Mesenchymal stem cell (in vitro differentiated cells and primary cell): Measurements from ENCODE around the gene SMAD1.
"Not testable (repeated sequence)": the region's sequence is repeated elsewhere in the genome, so short reads cannot be mapped to it uniquely, and the experiment has no call there.

Experiments used
- DNase-seq: peaks from one replicate; pipeline ENCODE4 v3.0.0-alpha.2; 2013
- H2AFZ ChIP-seq: one replicate; pipeline ENCODE4 v1.6.1; 2013; ENCODE audit warnings: low read depth, mild to moderate bottlenecking, control low read depth, inconsistent platforms, low read length, moderate library complexity
- H2AK5ac ChIP-seq: 2 replicates; pipeline ENCODE4 v1.6.1; 2013; ENCODE audit warnings: low read length, moderate library complexity, mild to moderate bottlenecking, inconsistent platforms; ENCODE audit not compliant: severe bottlenecking
- H2BK120ac ChIP-seq: one replicate; pipeline ENCODE4 v1.6.1; 2013; ENCODE audit warnings: low read depth, mild to moderate bottlenecking, inconsistent platforms, low read length, moderate library complexity
- H2BK12ac ChIP-seq, 2 experiments: one replicate each; pipeline ENCODE4 v1.6.1; 2013; ENCODE audit warnings: inconsistent platforms in 2 of 2, low read length in 2 of 2, mild to moderate bottlenecking in 2 of 2, moderate library complexity in 2 of 2, control low read depth in 1 of 2
- H2BK15ac ChIP-seq: one replicate; pipeline ENCODE4 v1.6.1; 2013; ENCODE audit warnings: mild to moderate bottlenecking, low read depth, inconsistent platforms; ENCODE audit not compliant: poor library complexity, severe bottlenecking
- H2BK5ac ChIP-seq: 2 replicates; pipeline ENCODE4 v1.6.1; 2013; ENCODE audit warnings: low read depth, mild to moderate bottlenecking, low read length, control low read depth, inconsistent platforms; ENCODE audit not compliant: poor library complexity, severe bottlenecking
- H3K14ac ChIP-seq, 2 experiments: one replicate each; pipeline ENCODE4 v1.6.1; 2013; ENCODE audit warnings: inconsistent platforms in 2 of 2, low read length in 2 of 2, control low read depth in 1 of 2, mild to moderate bottlenecking in 1 of 2, moderate library complexity in 1 of 2
- H3K18ac ChIP-seq, 2 experiments: one replicate each; pipeline ENCODE4 v1.6.1; 2013; ENCODE audit warnings: inconsistent platforms in 2 of 2, low read length in 2 of 2, control low read depth in 1 of 2, low read depth in 1 of 2, mild to moderate bottlenecking in 1 of 2
- H3K23ac ChIP-seq, 2 experiments: one replicate each; pipeline ENCODE4 v1.6.1; 2013; ENCODE audit warnings: inconsistent platforms in 2 of 2, low read length in 2 of 2, mild to moderate bottlenecking in 2 of 2, moderate library complexity in 2 of 2, control low read depth in 1 of 2
- H3K27ac ChIP-seq: 2 replicates; pipeline ENCODE4 v1.5.1; 2013; ENCODE audit warnings: mild to moderate bottlenecking, moderate library complexity, low read length, control low read depth, inconsistent platforms; ENCODE audit not compliant: poor library complexity, severe bottlenecking
- H3K27me3 ChIP-seq, 2 experiments: 2 replicates each; pipeline versions ENCODE4 v1.6.1 to v1.7.0; 2013; ENCODE audit warnings: low read length in 2 of 2, mild to moderate bottlenecking in 2 of 2, moderate library complexity in 2 of 2, control low read depth in 1 of 2, inconsistent platforms in 1 of 2; ENCODE audit not compliant: control insufficient read depth in 1 of 2, insufficient read depth in 1 of 2
- H3K36me3 ChIP-seq, 2 experiments: 2 replicates each; pipeline versions ENCODE4 v1.6.1 to v1.7.0; 2013; ENCODE audit warnings: low read length in 2 of 2, control low read depth in 1 of 2, inconsistent platforms in 1 of 2, low read depth in 1 of 2, mild to moderate bottlenecking in 1 of 2; ENCODE audit not compliant: insufficient read depth in 2 of 2, control insufficient read depth in 1 of 2
- H3K4ac ChIP-seq, 2 experiments: one replicate each; pipeline ENCODE4 v1.6.1; 2013; ENCODE audit warnings: inconsistent platforms in 2 of 2, low read length in 2 of 2, mild to moderate bottlenecking in 2 of 2, moderate library complexity in 2 of 2, control low read depth in 1 of 2, low read depth in 1 of 2
- H3K4me1 ChIP-seq: 2 replicates; pipeline ENCODE4 v1.6.1; 2013; ENCODE audit warnings: low read depth, low read length, control low read depth; ENCODE audit not compliant: control insufficient read depth, insufficient read depth
- H3K4me2 ChIP-seq: 2 replicates; pipeline ENCODE4 v1.6.1; 2013; ENCODE audit warnings: low read length, mild to moderate bottlenecking, inconsistent platforms; ENCODE audit not compliant: poor library complexity, severe bottlenecking
- H3K4me3 ChIP-seq, 2 experiments: 2 replicates each; pipeline versions ENCODE4 v1.5.1 to v1.7.0; 2013; ENCODE audit warnings: low read length in 2 of 2, mild to moderate bottlenecking in 2 of 2, control low read depth in 1 of 2, low read depth in 1 of 2; ENCODE audit not compliant: insufficient read depth in 1 of 2
- H3K79me1 ChIP-seq: replicated peaks from 2 replicates; pipeline ENCODE4 v1.6.1; 2013; ENCODE audit warnings: mild to moderate bottlenecking, control low read depth, low read length, inconsistent platforms; ENCODE audit not compliant: poor library complexity, severe bottlenecking
- H3K9ac ChIP-seq: 2 replicates; pipeline ENCODE4 v1.7.0; 2013; ENCODE audit warnings: mild to moderate bottlenecking, low read length, moderate library complexity
- H3K9me3 ChIP-seq: 2 replicates; pipeline ENCODE4 v1.7.0; 2013; ENCODE audit warnings: mild to moderate bottlenecking, low read length; ENCODE audit not compliant: control insufficient read depth
- H4K8ac ChIP-seq: one replicate; pipeline ENCODE4 v1.6.1; 2013; ENCODE audit warnings: inconsistent platforms, mild to moderate bottlenecking, low read length, moderate library complexity
- H4K91ac ChIP-seq: one replicate; pipeline ENCODE4 v1.6.1; 2013; ENCODE audit warnings: mild to moderate bottlenecking, low read length, inconsistent platforms
- WGBS: methylation state at CpG from one replicate; pipeline ENCODE4 v1.1.7; 2013; ENCODE audit warnings: mixed read lengths; 5-methylcytosine and 5-hydroxymethylcytosine counted together

SMAD1 gene

DNA sequence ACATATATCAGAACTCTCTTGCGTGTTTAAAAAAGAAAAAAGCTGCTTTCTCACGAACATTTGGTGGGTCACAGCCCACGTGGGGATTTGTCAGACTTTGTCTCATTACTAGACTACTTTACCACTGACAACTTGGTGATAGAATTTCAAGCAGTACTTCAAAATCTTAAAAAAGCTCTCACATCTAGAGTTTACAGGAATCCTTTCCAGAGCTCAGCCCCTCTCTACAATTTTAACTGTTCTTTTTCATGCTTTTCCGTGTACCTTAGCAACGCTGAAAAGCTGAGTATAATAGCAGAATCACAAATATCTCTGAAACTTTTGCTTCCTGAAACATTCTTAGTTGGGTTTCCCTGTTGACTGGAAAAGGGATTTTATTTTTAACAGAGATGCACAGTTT is 50.2 kb downstream of the SMAD1 start:
- Histone ChIP-seq H3K36me3 (peaks cover 0 to 5% of the 10 kb centered on the region in 2 experiments), H3K4me3 (no peak overlapping the region), H2BK12ac (no peak overlapping the region), H3K9me3 (no peaks in the 10 kb centered on the region), H2BK15ac (no peak overlapping the region), H4K8ac (no peak overlapping the region), H2BK5ac (no peak overlapping the region), H3K14ac (no peak overlapping the region), H3K23ac (no peak overlapping the region), H3K4me2 (no peak overlapping the region), H3K4me1 (peaks cover 7% of the 10 kb centered on the region), H3K79me1 (peaks cover 36% of the 10 kb centered on the region), H4K91ac (no peak overlapping the region), H3K27ac (no peak overlapping the region), H3K18ac (no peak overlapping the region), H3K4ac (no peak overlapping the region), H2AFZ (no peak overlapping the region), H2BK120ac (no peak overlapping the region), H2AK5ac (no peak overlapping the region), H3K9ac (no peak overlapping the region), H3K27me3 (no peaks in the 10 kb centered on the region)
- WGBS = 91% methylated on average over 5 of the region's 5 CpGs
- DNase-seq = no peak

DNA sequence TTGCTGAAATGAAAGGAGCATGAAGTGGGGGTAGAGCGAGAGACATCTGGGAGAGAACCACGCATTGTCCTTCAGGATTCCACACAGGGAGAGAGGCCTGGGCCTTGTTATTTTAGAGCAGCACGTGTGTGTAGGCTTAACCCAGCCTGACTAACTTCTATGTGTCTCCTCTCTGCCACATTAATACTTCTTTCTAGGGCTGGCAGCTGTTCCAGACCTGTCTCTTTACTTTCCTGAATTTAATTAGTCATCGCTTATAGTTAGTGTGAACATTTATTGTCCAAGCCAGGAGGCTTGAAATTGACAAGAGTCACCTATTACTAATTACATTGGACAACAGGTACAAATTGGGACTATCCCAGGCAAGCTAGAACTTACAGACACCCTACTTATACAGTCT is 51.3 kb downstream of the SMAD1 start:
- no peak overlapping the region for H2BK5ac ChIP-seq
- no peak overlapping the region for H3K4me3 ChIP-seq
- no peak overlapping the region for H2AFZ ChIP-seq
- no peak overlapping the region for H3K23ac ChIP-seq
- H3K18ac ChIP-seq = no peak overlapping the region
- peaks cover 0 to 2% of the 10 kb centered on the region in 2 experiments for H3K36me3 ChIP-seq
- no peak overlapping the region for H3K27ac ChIP-seq
- WGBS = 71% methylated on average over 3 of the region's 4 CpGs
- H3K14ac ChIP-seq = no peak overlapping the region
- H3K4ac ChIP-seq = no peak overlapping the region
- peaks cover 7% of the 10 kb centered on the region for H3K4me1 ChIP-seq
- H3K9ac ChIP-seq = no peak overlapping the region
- no peak overlapping the region for H2BK12ac ChIP-seq
- no peak overlapping the region for H3K4me2 ChIP-seq
- no peak overlapping the region for H4K8ac ChIP-seq
- no peaks in the 10 kb centered on the region for H3K9me3 ChIP-seq
- H2BK15ac ChIP-seq = no peak overlapping the region
- no peak overlapping the region for H4K91ac ChIP-seq
- no peaks in the 10 kb centered on the region for H3K27me3 ChIP-seq
- peaks cover 36% of the 10 kb centered on the region for H3K79me1 ChIP-seq
- no peak overlapping the region for H2AK5ac ChIP-seq
- no peak overlapping the region for H2BK120ac ChIP-seq
- DNase-seq = no peak

DNA sequence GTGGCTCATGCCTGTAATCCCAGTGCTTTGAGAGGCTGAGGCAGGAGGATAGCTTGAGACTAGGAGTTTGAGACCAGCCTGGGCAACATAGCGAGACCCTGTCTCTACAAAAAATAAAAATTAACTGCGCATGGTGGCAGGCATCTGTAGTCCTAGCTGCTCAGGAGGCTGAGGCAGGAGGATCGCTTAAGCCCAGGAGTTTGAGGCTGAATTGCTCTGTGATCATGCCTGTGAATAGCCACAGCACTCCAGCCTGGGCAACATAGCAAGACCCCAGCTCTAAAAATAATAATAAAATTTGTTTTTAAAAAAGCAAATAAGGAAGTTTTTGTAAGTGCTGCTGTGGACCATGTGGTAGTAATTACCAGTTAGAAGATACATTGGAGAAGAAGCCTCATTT is 51.8 kb downstream of the SMAD1 start:
- H3K4me1 ChIP-seq, H2AK5ac ChIP-seq, H2BK120ac ChIP-seq, DNase-seq, H2BK15ac ChIP-seq, H3K4ac ChIP-seq, H4K8ac ChIP-seq, H4K91ac ChIP-seq, H3K23ac ChIP-seq, H3K18ac ChIP-seq, H3K4me2 ChIP-seq, H2AFZ ChIP-seq, H3K27ac ChIP-seq, H2BK12ac ChIP-seq, H3K27me3 ChIP-seq, H3K9me3 ChIP-seq, H3K36me3 ChIP-seq, H3K14ac ChIP-seq, H2BK5ac ChIP-seq, H3K4me3 ChIP-seq, H3K9ac ChIP-seq: not testable (repeated sequence)
- WGBS = 100% methylated on average over 3 of the region's 3 CpGs
- H3K79me1 ChIP-seq = peaks cover 34% of the 10 kb centered on the region

DNA sequence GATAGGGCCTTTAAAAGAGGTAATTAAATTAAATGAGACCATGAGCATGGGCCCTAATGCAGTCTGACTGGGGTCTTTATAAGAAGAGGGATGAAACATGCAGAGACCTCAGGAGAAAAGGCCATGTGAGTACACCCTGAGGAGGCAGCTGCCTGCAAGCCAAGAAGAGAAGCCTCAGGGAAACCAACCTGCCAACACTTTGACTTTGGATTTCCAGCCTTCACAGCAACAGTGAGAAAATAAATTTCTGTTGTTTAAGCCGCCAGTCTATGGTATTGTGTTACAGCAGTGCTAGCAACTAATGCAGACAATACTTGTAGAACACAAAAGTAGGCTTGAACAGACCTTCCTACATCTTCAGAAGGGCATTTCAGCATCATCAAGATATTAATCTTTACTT is 52.3 kb downstream of the SMAD1 start:
- no peak overlapping the region for H2AK5ac ChIP-seq
- peaks cover 0 to 2% of the 10 kb centered on the region in 2 experiments for H3K36me3 ChIP-seq
- peaks cover 4% of the 10 kb centered on the region for H3K4me1 ChIP-seq
- H2BK12ac ChIP-seq = no peak overlapping the region
- H3K27ac ChIP-seq = no peak overlapping the region
- no peak overlapping the region for H3K23ac ChIP-seq
- no peak overlapping the region for H4K91ac ChIP-seq
- no peak overlapping the region for H2BK120ac ChIP-seq
- no peaks in the 10 kb centered on the region for H3K27me3 ChIP-seq
- H3K4me2 ChIP-seq = no peak overlapping the region
- no peak overlapping the region for H3K9ac ChIP-seq
- DNase-seq = no peak
- H3K9me3 ChIP-seq = no peaks in the 10 kb centered on the region
- H3K14ac ChIP-seq = no peak overlapping the region
- H3K4me3 ChIP-seq = no peak overlapping the region
- no peak overlapping the region for H4K8ac ChIP-seq
- no peak overlapping the region for H3K18ac ChIP-seq
- H2BK5ac ChIP-seq = no peak overlapping the region
- no peak overlapping the region for H3K4ac ChIP-seq
- peaks cover 31% of the 10 kb centered on the region for H3K79me1 ChIP-seq
- H2AFZ ChIP-seq = no peak overlapping the region
- H2BK15ac ChIP-seq = no peak overlapping the region
- WGBS = 100% methylated on average over 1 of the region's 1 CpG
